Neural cell (in vitro differentiated cells): ENCODE results near the gene ROM1. TPM values are rescaled to one million over a fixed set of nuclear protein-coding genes. Genes with fewer than 3 reads are reported as not detected.

Source experiments
- H2AFZ ChIP-seq: fragments of 200-600, 300-800 bp; sonication (generic), shearing (Covaris generic); 2 replicates; pipeline ENCODE4 v1.6.0; 2014; ENCODE audit warnings: low read depth, mild to moderate bottlenecking, antibody characterized with exemption, low read length, moderate library complexity
- H3F3A ChIP-seq: fragments of 200-600 bp; shearing (Covaris generic); 2 replicates; pipeline ENCODE4 v1.6.1; 2016; ENCODE audit warnings: mild to moderate bottlenecking, moderate library complexity, mixed read lengths, antibody characterized with exemption, low read length; ENCODE audit not compliant: insufficient read depth, poor library complexity, severe bottlenecking
- H3K27ac ChIP-seq: fragments of 200-600, 300-800 bp; sonication (generic), shearing (Covaris generic); 2 replicates; pipeline ENCODE4 v1.5.1; 2014; ENCODE audit warnings: mild to moderate bottlenecking, low read length, moderate library complexity
- H3K27me3 ChIP-seq: fragments of 300-800, 200-600 bp; sonication (generic), shearing (Covaris generic); 2 replicates; pipeline ENCODE4 v1.6.0; 2014; ENCODE audit warnings: mild to moderate bottlenecking, low read depth, low read length, moderate library complexity; ENCODE audit not compliant: insufficient read depth
- H3K36me3 ChIP-seq: fragments of 300-800, 200-600 bp; sonication (generic), shearing (Covaris generic); 2 replicates; pipeline ENCODE4 v1.5.1; 2014; ENCODE audit warnings: mild to moderate bottlenecking, antibody characterized with exemption, low read length, moderate library complexity; ENCODE audit not compliant: insufficient read depth
- H3K4me2 ChIP-seq: fragments of 300-800, 200-600 bp; sonication (generic), shearing (Covaris generic); 2 replicates; pipeline ENCODE4 v1.6.0; 2014; ENCODE audit warnings: mild to moderate bottlenecking, low read length
- H3K4me3 ChIP-seq: fragments of 300-800, 200-600 bp; sonication (generic), shearing (Covaris generic); 2 replicates; pipeline ENCODE4 v1.5.1; 2014; ENCODE audit warnings: mild to moderate bottlenecking, low read length, moderate library complexity
- H3K79me2 ChIP-seq: fragments of 200-600 bp; shearing (Covaris generic); replicated peaks from 2 replicates; pipeline ENCODE4 v1.6.0; 2014; ENCODE audit warnings: mild to moderate bottlenecking, low read length, moderate library complexity; ENCODE audit not compliant: insufficient read depth
- H3K9ac ChIP-seq: fragments of 300-800, 200-600 bp; sonication (generic), shearing (Covaris generic); 2 replicates; pipeline ENCODE4 v1.6.1; 2016; ENCODE audit warnings: mild to moderate bottlenecking, low read length, mixed read lengths
- H3K9me2 ChIP-seq: fragments of 200-600 bp; shearing (Covaris generic); 2 replicates; pipeline ENCODE4 v1.6.1; 2016; ENCODE audit warnings: mild to moderate bottlenecking, low read length, mixed read lengths; ENCODE audit not compliant: insufficient read depth
- H3K9me3 ChIP-seq: fragments of 200-600, 300-800 bp; sonication (generic), shearing (Covaris generic); 2 replicates; pipeline ENCODE4 v1.6.1; 2016; ENCODE audit warnings: mild to moderate bottlenecking, mixed run types, low read length, moderate library complexity, mixed read lengths
- H4K20me1 ChIP-seq: fragments of 200-600 bp; shearing (Covaris generic); 2 replicates; pipeline ENCODE4 v1.6.1; 2016; ENCODE audit warnings: mild to moderate bottlenecking, mixed run types; ENCODE audit not compliant: insufficient read depth
- EP300 ChIP-seq: fragments of 450-650 bp; conservative IDR thresholded peaks from 2 replicates; pipeline ENCODE4 v1.6.1; 2014; ENCODE audit warnings: antibody characterized with exemption, mild to moderate bottlenecking, moderate library complexity; ENCODE audit not compliant: poor library complexity, severe bottlenecking
- EZH2 ChIP-seq: fragments of 200-600, 300-800 bp; shearing (Covaris generic), sonication (generic); IDR thresholded peaks from 2 replicates; pipeline ENCODE4 v1.6.1; 2014; ENCODE audit warnings: antibody characterized with exemption, low read length, borderline replicate concordance, mild to moderate bottlenecking; ENCODE audit not compliant: insufficient read depth, poor library complexity, severe bottlenecking
- MXI1 ChIP-seq: fragments of 450-650 bp; conservative IDR thresholded peaks from 2 replicates; pipeline ENCODE4 v1.6.1; 2014; ENCODE audit warnings: antibody characterized with exemption, mild to moderate bottlenecking; ENCODE audit not compliant: poor library complexity, severe bottlenecking
- POLR2AphosphoS5 ChIP-seq: IDR thresholded peaks from 2 replicates; pipeline ENCODE4 v1.6.1; 2012
- RAD21 ChIP-seq: fragments of 450-650 bp; conservative IDR thresholded peaks from 2 replicates; pipeline ENCODE4 v1.6.1; 2014; ENCODE audit warnings: antibody characterized with exemption, mild to moderate bottlenecking, moderate library complexity
- SMC3 ChIP-seq: fragments of 450-650 bp; conservative IDR thresholded peaks from 2 replicates; pipeline ENCODE4 v1.6.1; 2014; ENCODE audit warnings: antibody characterized with exemption, mild to moderate bottlenecking, moderate library complexity; ENCODE audit not compliant: poor library complexity
- TAF1 ChIP-seq: IDR thresholded peaks from 2 replicates; pipeline ENCODE4 v1.6.1; 2012; ENCODE audit warnings: low read depth
- polyA plus RNA-seq: library from polyadenylated mRNA; depleted of rRNA; stranded (reverse); fragments of >200 nt; gene quantifications from 2 replicates; pipeline ENCODE4 v1.2.3, GENCODE V29; 2014
- TF ChIP-seq, protein P1 (sequence below): fragments of 450-650 bp; IDR thresholded peaks from 2 replicates; pipeline ENCODE4 v1.5.1; 2014; ENCODE audit warnings: antibody characterized with exemption, mild to moderate bottlenecking, moderate library complexity; ENCODE audit not compliant: poor library complexity, severe bottlenecking
- TF ChIP-seq, protein P2 (sequence below): IDR thresholded peaks from 2 replicates; pipeline ENCODE4 v1.6.1; 2012; ENCODE audit warnings: borderline replicate concordance

The ROM1 gene
- polyA plus RNA-seq, 1 donor from 2014 or later = 0.31 TPM

DNA sequence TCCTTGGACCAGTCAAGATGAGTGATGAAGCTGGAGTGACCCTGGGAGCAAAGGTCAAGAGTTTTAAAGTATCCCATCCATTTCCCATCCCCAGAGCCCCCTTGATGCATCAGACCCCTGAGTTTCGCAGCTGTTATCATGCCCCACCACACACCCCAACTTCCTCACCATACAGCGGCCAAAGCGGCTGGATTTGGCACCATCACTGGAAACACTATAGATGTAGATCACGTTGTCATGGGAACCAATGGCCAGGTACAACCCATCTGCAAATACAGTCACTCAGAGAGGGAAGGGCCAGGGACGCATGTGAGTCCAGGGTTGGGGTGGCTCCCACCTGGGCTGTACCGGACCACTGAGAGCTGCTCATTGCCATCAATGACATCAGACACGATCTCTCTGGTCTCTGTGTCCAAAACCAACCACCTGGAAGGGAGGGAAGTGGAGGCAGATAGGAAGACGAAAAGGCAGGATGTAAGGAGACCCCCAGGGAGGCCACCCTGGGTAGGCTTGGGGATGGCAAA lies 9.2 kb upstream of the ROM1 start:
- Histone ChIP-seq H2AFZ (no peak overlapping the region), H3K4me3 (no peak overlapping the region), H3K9me2 (no peaks in the 10 kb centered on the region), H3K9me3 (no peaks in the 10 kb centered on the region), H3F3A (no peaks in the 10 kb centered on the region), H4K20me1 (no peaks in the 10 kb centered on the region), H3K27ac (no peak overlapping the region), H3K27me3 (no peaks in the 10 kb centered on the region), H3K4me2 (no peak overlapping the region), H3K9ac (no peak overlapping the region), H3K36me3 (no peaks in the 10 kb centered on the region), H3K79me2 (peaks cover 25% of the 10 kb centered on the region)
- no peak for TF ChIP-seq RAD21
- no peak for TF ChIP-seq TAF1
- no peak for TF ChIP-seq POLR2AphosphoS5
- no peak for TF ChIP-seq MXI1
- TF ChIP-seq, protein P1, sequence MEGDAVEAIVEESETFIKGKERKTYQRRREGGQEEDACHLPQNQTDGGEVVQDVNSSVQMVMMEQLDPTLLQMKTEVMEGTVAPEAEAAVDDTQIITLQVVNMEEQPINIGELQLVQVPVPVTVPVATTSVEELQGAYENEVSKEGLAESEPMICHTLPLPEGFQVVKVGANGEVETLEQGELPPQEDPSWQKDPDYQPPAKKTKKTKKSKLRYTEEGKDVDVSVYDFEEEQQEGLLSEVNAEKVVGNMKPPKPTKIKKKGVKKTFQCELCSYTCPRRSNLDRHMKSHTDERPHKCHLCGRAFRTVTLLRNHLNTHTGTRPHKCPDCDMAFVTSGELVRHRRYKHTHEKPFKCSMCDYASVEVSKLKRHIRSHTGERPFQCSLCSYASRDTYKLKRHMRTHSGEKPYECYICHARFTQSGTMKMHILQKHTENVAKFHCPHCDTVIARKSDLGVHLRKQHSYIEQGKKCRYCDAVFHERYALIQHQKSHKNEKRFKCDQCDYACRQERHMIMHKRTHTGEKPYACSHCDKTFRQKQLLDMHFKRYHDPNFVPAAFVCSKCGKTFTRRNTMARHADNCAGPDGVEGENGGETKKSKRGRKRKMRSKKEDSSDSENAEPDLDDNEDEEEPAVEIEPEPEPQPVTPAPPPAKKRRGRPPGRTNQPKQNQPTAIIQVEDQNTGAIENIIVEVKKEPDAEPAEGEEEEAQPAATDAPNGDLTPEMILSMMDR = no peak
- TF ChIP-seq EP300 = no peak
- TF ChIP-seq SMC3 = no peak
- no peak for TF ChIP-seq EZH2
- TF ChIP-seq, protein P2, sequence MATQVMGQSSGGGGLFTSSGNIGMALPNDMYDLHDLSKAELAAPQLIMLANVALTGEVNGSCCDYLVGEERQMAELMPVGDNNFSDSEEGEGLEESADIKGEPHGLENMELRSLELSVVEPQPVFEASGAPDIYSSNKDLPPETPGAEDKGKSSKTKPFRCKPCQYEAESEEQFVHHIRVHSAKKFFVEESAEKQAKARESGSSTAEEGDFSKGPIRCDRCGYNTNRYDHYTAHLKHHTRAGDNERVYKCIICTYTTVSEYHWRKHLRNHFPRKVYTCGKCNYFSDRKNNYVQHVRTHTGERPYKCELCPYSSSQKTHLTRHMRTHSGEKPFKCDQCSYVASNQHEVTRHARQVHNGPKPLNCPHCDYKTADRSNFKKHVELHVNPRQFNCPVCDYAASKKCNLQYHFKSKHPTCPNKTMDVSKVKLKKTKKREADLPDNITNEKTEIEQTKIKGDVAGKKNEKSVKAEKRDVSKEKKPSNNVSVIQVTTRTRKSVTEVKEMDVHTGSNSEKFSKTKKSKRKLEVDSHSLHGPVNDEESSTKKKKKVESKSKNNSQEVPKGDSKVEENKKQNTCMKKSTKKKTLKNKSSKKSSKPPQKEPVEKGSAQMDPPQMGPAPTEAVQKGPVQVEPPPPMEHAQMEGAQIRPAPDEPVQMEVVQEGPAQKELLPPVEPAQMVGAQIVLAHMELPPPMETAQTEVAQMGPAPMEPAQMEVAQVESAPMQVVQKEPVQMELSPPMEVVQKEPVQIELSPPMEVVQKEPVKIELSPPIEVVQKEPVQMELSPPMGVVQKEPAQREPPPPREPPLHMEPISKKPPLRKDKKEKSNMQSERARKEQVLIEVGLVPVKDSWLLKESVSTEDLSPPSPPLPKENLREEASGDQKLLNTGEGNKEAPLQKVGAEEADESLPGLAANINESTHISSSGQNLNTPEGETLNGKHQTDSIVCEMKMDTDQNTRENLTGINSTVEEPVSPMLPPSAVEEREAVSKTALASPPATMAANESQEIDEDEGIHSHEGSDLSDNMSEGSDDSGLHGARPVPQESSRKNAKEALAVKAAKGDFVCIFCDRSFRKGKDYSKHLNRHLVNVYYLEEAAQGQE = no peak

DNA sequence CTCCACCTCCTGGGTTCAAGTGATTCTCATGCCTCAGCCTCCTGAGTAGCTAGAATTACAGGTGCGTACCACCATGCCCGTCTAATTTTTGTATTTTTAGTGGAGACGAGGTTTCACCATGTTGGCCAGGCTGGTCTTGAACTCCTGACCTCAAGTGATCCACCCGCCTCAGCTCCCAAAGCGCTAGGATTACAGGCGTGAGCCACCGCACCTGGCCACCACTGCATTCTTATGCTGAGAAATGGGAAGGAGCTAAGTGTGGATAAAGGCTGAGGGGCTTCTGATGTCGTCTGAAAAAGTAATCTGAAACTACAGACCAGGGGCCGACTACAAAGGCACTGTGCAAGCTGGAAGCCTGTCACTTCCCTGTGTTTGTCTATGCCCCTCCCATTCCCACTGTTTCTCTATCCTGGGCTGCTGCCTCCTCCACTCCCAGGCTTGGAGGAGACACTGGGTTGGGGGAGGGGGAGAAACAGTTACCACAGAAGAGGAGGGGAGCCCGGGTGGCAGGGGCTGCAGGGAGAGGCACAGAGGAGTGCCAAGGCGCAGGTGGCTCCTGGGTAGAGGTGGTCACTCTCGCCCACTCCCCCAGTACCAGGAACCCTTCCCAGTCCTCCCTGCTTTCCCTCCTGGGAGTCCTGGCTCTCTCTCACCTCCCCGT lies 8.5 kb upstream of the ROM1 start:
- Histone ChIP-seq H3K9me3 (no peaks in the 10 kb centered on the region), H3K4me2 (no peak overlapping the region), H3K36me3 (no peaks in the 10 kb centered on the region), H3K79me2 (peaks cover 18% of the 10 kb centered on the region), H4K20me1 (no peaks in the 10 kb centered on the region), H3K9ac (no peak overlapping the region), H3K4me3 (no peak overlapping the region), H2AFZ (no peak overlapping the region), H3F3A (no peaks in the 10 kb centered on the region), H3K9me2 (no peaks in the 10 kb centered on the region), H3K27ac (no peak overlapping the region), H3K27me3 (no peaks in the 10 kb centered on the region)
- TF ChIP-seq SMC3 = no peak
- no peak for TF ChIP-seq EP300
- TF ChIP-seq MXI1 = no peak
- TF ChIP-seq TAF1 = no peak
